Endodermal cell (in vitro differentiated cells): Measurements from ENCODE around the gene PSEN2. TPM values are rescaled to one million over a fixed set of nuclear protein-coding genes. Genes with fewer than 3 reads are reported as not detected.

Source experiments
- DNase-seq: peaks from one replicate; pipeline ENCODE4 v3.0.0-alpha.2; 2017
- H3K27ac ChIP-seq: 2 replicates; pipeline ENCODE4 v1.5.1; 2013; ENCODE audit warnings: mild to moderate bottlenecking, low read depth, low read length, moderate library complexity
- H3K27me3 ChIP-seq: 2 replicates; pipeline ENCODE4 v1.6.1; 2013; ENCODE audit warnings: mild to moderate bottlenecking, low read length, moderate library complexity; ENCODE audit not compliant: insufficient read depth, control insufficient read depth, poor library complexity, severe bottlenecking
- H3K36me3 ChIP-seq: 2 replicates; pipeline ENCODE4 v1.7.0; 2013; ENCODE audit warnings: mild to moderate bottlenecking, low read length, moderate library complexity; ENCODE audit not compliant: control insufficient read depth, insufficient read depth
- H3K4me1 ChIP-seq: one replicate; pipeline ENCODE4 v1.7.0; 2013; ENCODE audit warnings: low read length; ENCODE audit not compliant: control insufficient read depth, insufficient read depth
- H3K4me3 ChIP-seq: 2 replicates; pipeline ENCODE4 v1.5.1; 2013; ENCODE audit warnings: mild to moderate bottlenecking, low read length, moderate library complexity
- H3K9ac ChIP-seq: 2 replicates; pipeline ENCODE4 v1.6.1; 2013; ENCODE audit warnings: mild to moderate bottlenecking, low read length, moderate library complexity; ENCODE audit not compliant: poor library complexity, severe bottlenecking; ENCODE audit errors: extremely low read depth
- H3K9me3 ChIP-seq: 2 replicates; pipeline ENCODE4 v1.6.1; 2013; ENCODE audit warnings: mild to moderate bottlenecking, low read length, moderate library complexity; ENCODE audit not compliant: control insufficient read depth
- H3K27ac Mint-ChIP-seq: 2 replicates; pipeline ENCODE4 v1.8.0; 2020; ENCODE audit warnings: mixed read lengths
- H3K27me3 Mint-ChIP-seq: 2 replicates; pipeline ENCODE4 v1.8.0; 2021; ENCODE audit warnings: mild to moderate bottlenecking, mixed read lengths; ENCODE audit not compliant: insufficient read depth
- H3K36me3 Mint-ChIP-seq: 2 replicates; pipeline ENCODE4 v1.8.0; 2020; ENCODE audit warnings: low read depth, mixed read lengths
- H3K4me1 Mint-ChIP-seq: 2 replicates; pipeline ENCODE4 v1.8.0; 2020; ENCODE audit warnings: mixed read lengths
- H3K4me3 Mint-ChIP-seq: 2 replicates; pipeline ENCODE4 v1.8.0; 2020; ENCODE audit warnings: mild to moderate bottlenecking, moderate library complexity, mixed read lengths
- H3K9me3 Mint-ChIP-seq: 2 replicates; pipeline ENCODE4 v1.8.0; 2020; ENCODE audit warnings: mild to moderate bottlenecking, mixed read lengths
- WGBS, 2 experiments: methylation state at CpG; one replicate each; pipeline versions ENCODE4 v1.1.5 to v1.1.7; 2013; ENCODE audit warnings: missing lambda C conversion rate in 2 of 2, mixed read lengths in 1 of 2; ENCODE audit not compliant: insufficient coverage in 1 of 2, insufficient read length in 1 of 2; 5-methylcytosine and 5-hydroxymethylcytosine counted together
- total RNA-seq, 2 donors: library from RNA; stranded (reverse); fragmentation: NEBNext Ultra II Directional in 1 of 2; extraction: Animal tissue kit (Norgen Biotek cat#: 25700) in 1 of 2; gene quantifications; 2 replicates in 1 of 2; 3 replicates in 1 of 2; pipeline ENCODE4 v1.2.1, GENCODE V29; 2021
- TF ChIP-seq, protein P1 (sequence below): fragments of 200-600 bp; sonication (generic); conservative IDR thresholded peaks from 2 replicates; pipeline ENCODE4 v1.5.0; 2021; ENCODE audit warnings: antibody characterized with exemption, mild to moderate bottlenecking

PSEN2 gene
- total RNA-seq, 2 donors from 2014 or later = 21.5 to 25.2 TPM

DNA sequence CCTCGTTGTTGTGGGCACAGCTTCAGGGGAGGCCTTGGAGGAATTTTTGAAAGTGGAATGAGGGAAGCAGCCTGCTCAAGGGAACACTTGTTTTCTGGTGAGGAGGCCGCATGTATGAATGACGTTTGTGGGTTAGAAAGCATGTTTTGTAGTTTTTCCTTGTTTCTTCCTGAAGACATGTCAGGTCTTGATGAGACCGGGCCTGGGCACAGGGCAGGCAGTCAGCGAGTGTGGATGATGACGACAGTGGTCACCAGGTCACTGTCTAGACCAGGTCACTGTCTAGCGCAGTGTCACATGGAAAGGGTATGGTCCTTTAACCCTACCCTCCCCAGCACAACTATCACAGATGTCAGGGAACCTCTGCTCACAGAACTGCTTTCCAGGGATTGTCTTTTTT, 7.3 kb downstream of the PSEN2 start:
- Histone ChIP-seq H3K9me3 (no peaks in the 10 kb centered on the region), H3K9ac (no peak overlapping the region), H3K27ac (no peak overlapping the region), H3K4me1 (peaks cover 4% of the 10 kb centered on the region), H3K4me3 (no peak overlapping the region), H3K27me3 (no peaks in the 10 kb centered on the region), H3K36me3 (peaks cover 41% of the 10 kb centered on the region)
- H3K4me3 Mint-ChIP-seq = no peak overlapping the region
- TF ChIP-seq, protein P1, sequence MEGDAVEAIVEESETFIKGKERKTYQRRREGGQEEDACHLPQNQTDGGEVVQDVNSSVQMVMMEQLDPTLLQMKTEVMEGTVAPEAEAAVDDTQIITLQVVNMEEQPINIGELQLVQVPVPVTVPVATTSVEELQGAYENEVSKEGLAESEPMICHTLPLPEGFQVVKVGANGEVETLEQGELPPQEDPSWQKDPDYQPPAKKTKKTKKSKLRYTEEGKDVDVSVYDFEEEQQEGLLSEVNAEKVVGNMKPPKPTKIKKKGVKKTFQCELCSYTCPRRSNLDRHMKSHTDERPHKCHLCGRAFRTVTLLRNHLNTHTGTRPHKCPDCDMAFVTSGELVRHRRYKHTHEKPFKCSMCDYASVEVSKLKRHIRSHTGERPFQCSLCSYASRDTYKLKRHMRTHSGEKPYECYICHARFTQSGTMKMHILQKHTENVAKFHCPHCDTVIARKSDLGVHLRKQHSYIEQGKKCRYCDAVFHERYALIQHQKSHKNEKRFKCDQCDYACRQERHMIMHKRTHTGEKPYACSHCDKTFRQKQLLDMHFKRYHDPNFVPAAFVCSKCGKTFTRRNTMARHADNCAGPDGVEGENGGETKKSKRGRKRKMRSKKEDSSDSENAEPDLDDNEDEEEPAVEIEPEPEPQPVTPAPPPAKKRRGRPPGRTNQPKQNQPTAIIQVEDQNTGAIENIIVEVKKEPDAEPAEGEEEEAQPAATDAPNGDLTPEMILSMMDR = no peak
- no peak overlapping the region for H3K27ac Mint-ChIP-seq
- WGBS, 2 experiments = 93 to 94% methylated on average over 6 to 7 of the region's 7 CpGs
- H3K36me3 Mint-ChIP-seq = peaks cover 41% of the 10 kb centered on the region
- no peaks in the 10 kb centered on the region for H3K9me3 Mint-ChIP-seq
- no peak for DNase-seq
- no peaks in the 10 kb centered on the region for H3K27me3 Mint-ChIP-seq
- H3K4me1 Mint-ChIP-seq = peaks cover 11% of the 10 kb centered on the region

DNA sequence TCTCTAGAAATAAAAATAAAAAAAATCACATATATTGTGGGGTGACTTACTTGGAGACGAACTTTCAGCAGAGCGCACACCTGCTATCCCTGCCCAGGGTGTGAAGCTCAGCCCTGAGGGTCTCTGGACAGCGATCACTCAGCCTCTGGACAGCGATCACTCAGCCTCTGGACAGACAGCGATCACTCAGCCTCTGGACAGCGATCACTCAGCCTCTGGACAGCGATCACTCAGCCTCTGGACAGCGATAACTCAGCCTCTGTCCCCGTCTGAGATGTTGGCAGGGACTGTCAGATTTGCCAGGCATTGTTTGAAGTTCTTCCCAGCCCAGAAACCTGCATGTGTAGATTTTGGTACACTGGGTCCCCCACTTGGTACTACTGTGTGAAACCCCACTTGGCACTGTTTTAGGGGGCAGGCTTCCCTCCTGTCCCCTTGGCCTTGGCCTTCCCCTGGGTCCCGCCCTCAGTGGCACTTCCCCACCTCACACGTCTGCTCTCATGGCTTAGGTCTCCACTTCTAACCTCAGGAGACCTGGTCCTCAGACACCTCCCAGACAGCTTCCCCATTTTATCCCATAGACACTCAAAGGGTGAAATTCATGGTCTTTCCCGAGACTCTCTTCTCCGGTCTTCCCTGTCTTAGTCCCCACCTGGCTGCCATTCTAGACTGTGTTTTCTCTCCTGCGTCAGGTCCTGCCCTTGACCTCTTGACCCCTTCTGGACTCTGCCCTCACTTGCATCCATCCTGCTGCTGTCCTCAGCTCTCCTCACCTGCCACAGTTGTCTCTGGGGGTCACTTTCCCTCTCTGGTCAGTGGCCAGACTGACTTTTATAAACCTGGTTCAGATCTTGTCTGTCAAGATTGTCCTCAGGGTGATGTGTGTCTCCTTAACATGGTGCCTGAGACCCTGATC, 10.2 kb downstream of the PSEN2 start:
- H3K4me1 ChIP-seq = peaks cover 11% of the 10 kb centered on the region
- H3K27ac Mint-ChIP-seq = no peak overlapping the region
- no peaks in the 10 kb centered on the region for H3K9me3 Mint-ChIP-seq
- H3K36me3 Mint-ChIP-seq = peaks cover 46% of the 10 kb centered on the region
- H3K9me3 ChIP-seq = no peaks in the 10 kb centered on the region
- no peak for DNase-seq
- H3K27me3 Mint-ChIP-seq = no peaks in the 10 kb centered on the region
- peaks cover 46% of the 10 kb centered on the region for H3K36me3 ChIP-seq
- no peak overlapping the region for H3K27ac ChIP-seq
- 94 to 95% methylated on average over 13 to 14 of the region's 14 CpGs for WGBS, 2 experiments
- peaks cover 30% of the 10 kb centered on the region for H3K4me1 Mint-ChIP-seq
- TF ChIP-seq, protein P1 = no peak
- no peak overlapping the region for H3K4me3 Mint-ChIP-seq
- no peak overlapping the region for H3K9ac ChIP-seq
- no peak overlapping the region for H3K4me3 ChIP-seq
- H3K27me3 ChIP-seq = no peaks in the 10 kb centered on the region

DNA sequence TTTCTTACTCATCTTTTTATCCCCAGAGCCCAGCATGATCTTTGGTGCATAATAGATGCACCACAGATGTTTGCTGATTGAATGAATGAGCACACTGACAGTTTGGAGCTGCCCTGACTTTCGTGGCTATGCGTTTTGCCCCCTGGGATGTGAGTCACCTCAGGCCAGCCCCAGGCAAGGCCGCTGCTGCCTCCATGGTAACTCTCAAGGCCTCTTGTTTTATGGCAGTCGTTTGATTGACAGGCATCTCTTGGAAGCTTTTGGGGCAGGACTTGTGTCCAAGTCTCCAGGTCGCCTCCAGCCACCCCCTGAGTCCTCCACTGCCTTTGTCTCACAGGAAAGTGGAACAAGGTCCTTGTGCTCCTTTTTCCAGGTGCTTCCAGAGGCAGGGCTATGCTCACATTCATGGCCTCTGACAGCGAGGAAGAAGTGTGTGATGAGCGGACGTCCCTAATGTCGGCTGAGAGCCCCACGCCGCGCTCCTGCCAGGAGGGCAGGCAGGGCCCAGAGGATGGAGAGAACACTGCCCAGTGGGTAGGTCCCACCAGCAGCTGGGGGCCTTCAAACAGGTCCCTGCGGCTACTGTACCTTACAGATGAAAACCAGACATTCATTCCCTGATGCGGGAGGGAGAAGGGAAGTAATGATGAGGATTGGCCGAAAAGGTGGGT, 11.2 kb downstream of the PSEN2 start:
- Histone ChIP-seq H3K27ac (no peak overlapping the region), H3K9ac (no peak overlapping the region), H3K9me3 (no peaks in the 10 kb centered on the region), H3K27me3 (no peaks in the 10 kb centered on the region), H3K4me1 (peaks cover 11% of the 10 kb centered on the region), H3K4me3 (no peak overlapping the region), H3K36me3 (peaks cover 43% of the 10 kb centered on the region)
- 91 to 92% methylated on average over 8 to 15 of the region's 15 CpGs for WGBS, 2 experiments
- Mint-ChIP-seq H3K4me3 (no peak overlapping the region), H3K4me1 (peaks cover 30% of the 10 kb centered on the region), H3K27ac (no peak overlapping the region), H3K36me3 (peaks cover 48% of the 10 kb centered on the region), H3K9me3 (no peaks in the 10 kb centered on the region), H3K27me3 (no peaks in the 10 kb centered on the region)
- no peak for DNase-seq
- TF ChIP-seq, protein P1 = no peak
